ENCODE measurements around the gene OR2AG1.

- TF ChIP-seq EZH2phosphoT487 (IDR thresholded peaks at IDR 0.05; ENCODE audit: insufficient read depth, low read depth) (no peak), EZH2 (IDR thresholded peaks at IDR 0.05; ENCODE audit: insufficient read depth, poor library complexity, severe bottlenecking) (no peak)
These were observed 10.6 kb upstream of the OR2AG1 start, which contains the start of gene OR2AG2 for GRCh38 chr11:6771926-6772893.

Measured in GM23248 (cell line).